NCI-H510A treated with DMSO at 0.1 percent for 48 hours (cell line): ENCODE results near the gene RPP21.

Experiments
- DNase-seq: peaks from one replicate; lab custom pipeline; 2025; lab: John Stamatoyannopoulos, UW

Gene RPP21

DNA sequence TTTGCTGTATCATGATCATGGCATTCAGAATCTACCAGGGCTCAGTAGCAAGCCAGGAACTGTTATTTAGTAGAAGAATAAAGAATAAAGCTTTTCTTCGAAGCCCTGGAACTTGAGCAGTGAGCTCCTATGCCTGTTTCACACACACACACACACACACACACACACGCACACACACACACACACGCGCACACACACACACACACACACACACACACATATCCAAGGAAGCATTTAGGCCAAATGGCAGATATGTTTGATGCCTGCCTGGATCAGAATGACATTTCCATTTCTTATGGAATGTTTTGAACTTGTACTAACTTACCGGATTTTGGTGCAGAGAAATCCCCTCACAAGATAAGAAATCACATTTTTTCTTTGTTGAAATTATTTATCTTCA is 35.5 kb downstream of the RPP21 start:
- no peak for DNase-seq

DNA sequence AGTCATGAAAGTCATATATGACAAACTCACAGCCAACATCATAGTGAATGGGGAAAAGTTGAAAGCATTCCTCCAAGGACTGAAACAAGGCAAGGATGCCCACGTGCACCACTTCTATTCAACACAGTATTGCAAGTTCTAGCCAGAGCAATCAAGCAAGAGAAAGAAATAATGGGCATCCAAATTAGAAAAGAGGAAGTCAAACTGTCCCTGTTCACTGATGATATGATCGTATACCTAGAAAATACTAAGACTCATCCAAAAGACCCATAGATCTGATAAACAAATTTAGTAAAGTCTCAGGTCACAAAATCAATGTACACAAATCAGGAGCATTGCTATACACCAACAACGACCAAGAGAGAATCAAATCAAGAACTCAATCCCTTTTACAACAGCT is 41.2 kb downstream of the RPP21 start:
- no peak for DNase-seq

DNA sequence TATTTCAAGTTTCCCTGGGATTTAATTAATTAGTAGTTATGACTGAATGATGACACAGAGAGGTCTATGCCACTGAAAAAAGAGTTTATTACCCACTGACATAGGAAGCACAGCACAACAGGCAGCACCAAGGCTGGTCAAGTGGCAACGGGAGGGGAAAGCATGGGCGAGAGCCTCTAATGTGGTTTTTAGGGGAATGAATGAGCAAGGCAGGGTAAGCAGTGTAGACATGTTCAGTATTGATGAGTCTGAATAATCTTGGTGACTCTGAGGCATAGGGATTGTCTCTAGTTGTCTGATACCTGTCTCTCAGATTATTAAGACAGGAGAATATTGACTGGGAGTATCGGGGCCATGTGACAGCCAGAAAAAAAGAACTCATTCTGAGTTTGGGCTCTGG is 46.3 kb downstream of the RPP21 start:
- DNase-seq = no peak

DNA sequence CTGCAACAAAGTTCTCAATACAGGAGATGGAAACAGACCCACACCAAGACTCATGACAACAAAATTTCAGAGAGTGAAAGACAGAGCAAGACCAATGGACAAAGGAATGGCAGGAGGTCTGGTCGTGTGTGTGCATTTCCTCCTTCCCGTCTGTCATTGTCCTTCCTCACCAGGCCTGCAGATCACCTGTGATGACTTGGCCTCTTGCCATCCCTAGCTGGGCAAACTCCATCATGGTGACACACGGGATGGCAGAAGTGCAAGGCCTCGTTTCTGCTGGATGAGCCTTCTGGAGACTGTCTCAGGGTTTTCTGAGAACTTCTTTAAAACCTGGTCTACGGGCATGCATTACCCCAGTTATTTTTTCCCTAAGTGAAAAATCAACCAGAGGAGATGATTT is 49.2 kb downstream of the RPP21 start:
- DNase-seq = no peak
